ENCODE data around the gene ADARB2. TPM values are rescaled to one million over a fixed set of nuclear protein-coding genes. Genes with fewer than 3 reads are reported as not detected.

ADARB2 gene
- total and polyA plus RNA-seq, 2 experiments from 2014 or later, result 2.0 to 5.0 TPM

- no peak for TF ChIP-seq ZNF462 (CRISPR knock-in tag; IDR thresholded peaks at IDR 0.05)
- no peak for TF ChIP-seq JUNB (IDR thresholded peaks at IDR 0.05; ENCODE audit: unreplicated experiment)
- TF ChIP-seq POLR2AphosphoS5 (IDR thresholded peaks at IDR 0.05; ENCODE audit: low read depth), result no peak
- no peak for TF ChIP-seq ZNF114 (CRISPR knock-in tag; IDR thresholded peaks at IDR 0.05)
- no peak for TF ChIP-seq CREB1 (CRISPR knock-in tag; IDR thresholded peaks at IDR 0.05; ENCODE audit: low read depth)
- no peak for TF ChIP-seq ETS1 (IDR thresholded peaks at IDR 0.05)
- no peak for TF ChIP-seq EZH2phosphoT487 (IDR thresholded peaks at IDR 0.05; ENCODE audit: unreplicated experiment)
Measured at GRCh38 chr10:1400101-1401070, 336.9 kb downstream of the ADARB2 start (continued).
